ENCODE results near the gene DET1. TPM values are rescaled to one million over a fixed set of nuclear protein-coding genes. Genes with fewer than 3 reads are reported as not detected.
A peak's percentile ranks its signal among the peaks of the same experiment; 100 is the strongest.
"Not testable (repeated sequence)": the region's sequence is repeated elsewhere in the genome, so short reads cannot be mapped to it uniquely, and the experiment has no call there.

Gene DET1
- polyA plus RNA-seq, 4 donors: 11.5 to 17.9 (median 15.7) TPM

- DNase-seq (ENCODE audit: low read depth in 4 of 4, low spot score in 2 of 4): no peak
Measured at GRCh38 chr15:88505721-88506120, 40.8 kb downstream of the DET1 start.

GRCh38 chr15:88504445-88504844 lies 42.0 kb downstream of the DET1 start:
- DNase-seq (ENCODE audit: low read depth in 4 of 4, low spot score in 2 of 4): no peak

GRCh38 chr15:88498996-88499395 lies 47.5 kb downstream of the DET1 start:
- no peak for DNase-seq (ENCODE audit: low read depth in 4 of 4, low spot score in 2 of 4)

GRCh38 chr15:88497109-88497765 lies 49.2 kb downstream of the DET1 start:
- DNase-seq (ENCODE audit: low read depth in 4 of 4, low spot score in 2 of 4): no peak

GRCh38 chr15:88493844-88494243 lies 52.6 kb downstream of the DET1 start:
- no peak for DNase-seq (ENCODE audit: low read depth in 4 of 4, low spot score in 2 of 4)

- DNase-seq (ENCODE audit: low read depth in 4 of 4, low spot score in 2 of 4): no peak
Measured at GRCh38 chr15:88491158-88491557, 55.3 kb downstream of the DET1 start.

- DNase-seq (ENCODE audit: low read depth in 4 of 4, low spot score in 2 of 4): no peak
Measured at GRCh38 chr15:88490036-88490435, 56.4 kb downstream of the DET1 start.

GRCh38 chr15:88489321-88489720 lies 57.2 kb downstream of the DET1 start:
- no peak for DNase-seq (ENCODE audit: low read depth in 4 of 4, low spot score in 2 of 4)

GRCh38 chr15:88487796-88488523 lies 58.5 kb downstream of the DET1 start:
- DNase-seq (ENCODE audit: low read depth in 4 of 4, low spot score in 2 of 4): no peak

- no peak for DNase-seq (ENCODE audit: low read depth in 4 of 4, low spot score in 2 of 4)
Measured at GRCh38 chr15:88487178-88487795, 59.2 kb downstream of the DET1 start.

- peak in 1 of 4 donors; percentile 51 for DNase-seq (ENCODE audit: low read depth in 4 of 4, low spot score in 2 of 4)
Measured at GRCh38 chr15:88484682-88485331, 61.7 kb downstream of the DET1 start.

- no peak for DNase-seq (ENCODE audit: low read depth in 4 of 4, low spot score in 2 of 4)
Measured at GRCh38 chr15:88482263-88482662, 64.2 kb downstream of the DET1 start.

- DNase-seq (ENCODE audit: low read depth in 4 of 4, low spot score in 2 of 4): no peak
Measured at GRCh38 chr15:88480981-88481380, 65.5 kb downstream of the DET1 start.

GRCh38 chr15:88479169-88479568 lies 67.3 kb downstream of the DET1 start:
- DNase-seq (ENCODE audit: low read depth in 4 of 4, low spot score in 2 of 4): no peak

- no peak for DNase-seq (ENCODE audit: low read depth in 4 of 4, low spot score in 2 of 4)
Measured at GRCh38 chr15:88477904-88478303, 68.6 kb downstream of the DET1 start.

GRCh38 chr15:88477126-88477525 lies 69.4 kb downstream of the DET1 start:
- DNase-seq (ENCODE audit: low read depth in 4 of 4, low spot score in 2 of 4): no peak

GRCh38 chr15:88476635-88477060 lies 69.8 kb downstream of the DET1 start:
- DNase-seq (ENCODE audit: low read depth in 4 of 4, low spot score in 2 of 4): peak in 1 of 4 donors; percentile 13

- not testable (repeated sequence) for DNase-seq (ENCODE audit: low read depth in 4 of 4, low spot score in 2 of 4)
Measured at GRCh38 chr15:88473661-88474293, 72.7 kb downstream of the DET1 start.

GRCh38 chr15:88472225-88472624 lies 74.3 kb downstream of the DET1 start:
- DNase-seq (ENCODE audit: low read depth in 4 of 4, low spot score in 2 of 4): no peak

GRCh38 chr15:88470625-88471372 lies 75.7 kb downstream of the DET1 start:
- DNase-seq (ENCODE audit: low read depth in 4 of 4, low spot score in 2 of 4): no peak

Data from left renal cortex interstitium (tissue), 4 donors.